Uterus (tissue), 4 donors: Measurements from ENCODE around the gene REL. TPM values are rescaled to one million over a fixed set of nuclear protein-coding genes. Genes with fewer than 3 reads are reported as not detected.

Experiments
- DNase-seq, 2 donors: peaks; one replicate each; pipeline ENCODE4 v3.0.0-alpha.2; 2019 to 2020
- H3K27ac ChIP-seq, 2 donors: fragments of 200-600 bp; sonication (generic); 1 replicate in 1 of 2; 2 replicates in 1 of 2; pipeline ENCODE4 v1.5.1; 2016 to 2018
- H3K27me3 ChIP-seq, 2 donors: fragments of 200-600 bp; sonication (generic); one replicate each; pipeline ENCODE4 v1.5.1; 2018 to 2019; ENCODE audit warnings: control low read depth in 1 of 2
- H3K36me3 ChIP-seq, 2 donors: fragments of 200-600 bp; sonication (generic); one replicate each; pipeline ENCODE4 v1.5.1; 2019; ENCODE audit warnings: control low read depth in 1 of 2
- H3K4me1 ChIP-seq, 2 donors: fragments of 200-600 bp; sonication (generic); one replicate each; pipeline ENCODE4 v1.5.1; 2018 to 2019; ENCODE audit warnings: control low read depth in 1 of 2
- H3K4me3 ChIP-seq, 2 donors: fragments of 200-600 bp; sonication (generic); 1 replicate in 1 of 2; 2 replicates in 1 of 2; pipeline ENCODE4 v1.5.1; 2018 to 2019; ENCODE audit warnings: mild to moderate bottlenecking in 1 of 2
- H3K9me3 ChIP-seq, 2 donors: fragments of 200-600 bp; sonication (generic); one replicate each; pipeline ENCODE4 v1.5.1; 2019; ENCODE audit warnings: control low read depth in 1 of 2
- CTCF ChIP-seq, 4 experiments: fragments of 200-600 bp in 2 of 4; fragments of 450-650 bp in 2 of 4; sonication (generic) in 2 of 4; IDR thresholded peaks; one replicate each; pipeline ENCODE4 v1.5.1; 2016 to 2019; ENCODE audit warnings: antibody characterized with exemption in 4 of 4, mild to moderate bottlenecking in 2 of 4, moderate library complexity in 1 of 4
- POLR2A ChIP-seq, 2 donors: fragments of 450-650 bp; IDR thresholded peaks; one replicate each; pipeline ENCODE4 v1.6.1; 2016; ENCODE audit warnings: antibody characterized with exemption in 2 of 2, mild to moderate bottlenecking in 1 of 2, moderate library complexity in 1 of 2
- intact Hi-C: fragments of 100-400 bp; cut with DNase I; formaldehyde crosslinking; loops from one replicate; pipeline ENCODE4 v1.15.1; 2023; ENCODE audit warnings: low total_unique reads
- total RNA-seq, 4 donors: library from RNA; depleted of rRNA in 3 of 4; stranded (reverse); fragments of >200 nt in 3 of 4; gene quantifications; one replicate each; pipeline versions ENCODE4 v1.1.0 to v1.2.4, GENCODE V29; 2014 to 2023
- donor health status: DM: yes; HTN: yes; CAD: no.

Gene REL
- total RNA-seq, 4 donors from 2014 or later: 1.8 to 21.0 (median 12.2) TPM

- no peaks in the 10 kb centered on the region for H3K9me3 ChIP-seq
- no peaks in the 10 kb centered on the region for H3K36me3 ChIP-seq
- H3K27ac ChIP-seq: no peak overlapping the region
- H3K27me3 ChIP-seq: no peaks in the 10 kb centered on the region
- H3K4me1 ChIP-seq: no peaks in the 10 kb centered on the region
- intact Hi-C loops: no loop called here
- TF ChIP-seq POLR2A (IDR thresholded peaks at IDR 0.05) (no peak), CTCF (IDR thresholded peaks at IDR 0.05) (no peak)
- no peak for DNase-seq
- no peak overlapping the region for H3K4me3 ChIP-seq
Observed at GRCh38 chr2:60844105-60844504, 37.3 kb upstream of the REL start.

- Histone ChIP-seq H3K27me3 (no peaks in the 10 kb centered on the region), H3K9me3 (no peaks in the 10 kb centered on the region), H3K36me3 (no peaks in the 10 kb centered on the region), H3K4me3 (no peak overlapping the region), H3K4me1 (no peaks in the 10 kb centered on the region), H3K27ac (peak overlapping the region in 1 of 2 donors; percentile 15)
- intact Hi-C loops: no loop called here
- no peak for TF ChIP-seq POLR2A (IDR thresholded peaks at IDR 0.05)
- TF ChIP-seq CTCF (IDR thresholded peaks at IDR 0.05): no peak
- DNase-seq: no peak
Observed at GRCh38 chr2:60847854-60848253, 33.5 kb upstream of the REL start.

- H3K27ac ChIP-seq: no peak overlapping the region
- H3K36me3 ChIP-seq: no peaks in the 10 kb centered on the region
- no peak for DNase-seq
- H3K9me3 ChIP-seq: no peaks in the 10 kb centered on the region
- no peaks in the 10 kb centered on the region for H3K4me1 ChIP-seq
- H3K4me3 ChIP-seq: no peak overlapping the region
- TF ChIP-seq CTCF (IDR thresholded peaks at IDR 0.05) (no peak), POLR2A (IDR thresholded peaks at IDR 0.05) (no peak)
- no peaks in the 10 kb centered on the region for H3K27me3 ChIP-seq
- intact Hi-C loops: no loop called here
Observed at GRCh38 chr2:60849187-60849586, 32.2 kb upstream of the REL start.

- no peaks in the 10 kb centered on the region for H3K9me3 ChIP-seq
- DNase-seq: no peak
- H3K27ac ChIP-seq: no peak overlapping the region
- no peak for TF ChIP-seq POLR2A (IDR thresholded peaks at IDR 0.05)
- no peak for TF ChIP-seq CTCF (IDR thresholded peaks at IDR 0.05)
- H3K4me3 ChIP-seq: no peak overlapping the region
- intact Hi-C loops: no loop called here
- H3K27me3 ChIP-seq: no peaks in the 10 kb centered on the region
- no peaks in the 10 kb centered on the region for H3K4me1 ChIP-seq
- H3K36me3 ChIP-seq: no peaks in the 10 kb centered on the region
Observed at GRCh38 chr2:60852282-60852860, 29.0 kb upstream of the REL start.

- Histone ChIP-seq H3K4me1 (no peaks in the 10 kb centered on the region), H3K27me3 (no peaks in the 10 kb centered on the region), H3K9me3 (no peaks in the 10 kb centered on the region), H3K36me3 (no peaks in the 10 kb centered on the region), H3K4me3 (no peak overlapping the region), H3K27ac (no peak overlapping the region)
- no peak for TF ChIP-seq CTCF (IDR thresholded peaks at IDR 0.05)
- TF ChIP-seq POLR2A (IDR thresholded peaks at IDR 0.05): no peak
- DNase-seq: no peak
- intact Hi-C loops: no loop called here
Observed at GRCh38 chr2:60853531-60853930, 27.8 kb upstream of the REL start.
